ENCODE results near the gene LRRC3. TPM values are rescaled to one million over a fixed set of nuclear protein-coding genes. Genes with fewer than 3 reads are reported as not detected.

The LRRC3 gene
- polyA plus RNA-seq, 1 of the 3 experiments (the other 2 are of a cell fraction): 2.3 TPM

DNA sequence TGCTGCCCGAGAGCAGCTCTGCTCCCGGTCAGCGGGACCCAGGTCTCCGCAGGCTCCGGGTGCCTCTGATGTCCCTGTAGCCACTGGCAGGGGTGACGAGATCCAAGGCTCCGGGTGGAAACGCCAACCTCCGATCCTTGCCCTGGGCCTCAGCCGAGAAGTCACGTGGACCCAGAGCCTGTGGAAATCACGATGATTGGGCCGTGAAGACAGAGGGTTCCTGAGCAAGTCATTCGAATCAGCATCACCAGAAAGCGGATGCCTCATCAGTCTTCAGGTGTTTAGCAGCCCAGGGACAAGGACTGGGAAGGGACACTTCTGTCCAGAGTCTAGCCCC lies 12.5 kb downstream of the LRRC3 start:
- Histone ChIP-seq H3K9me3 (no peaks in the 10 kb centered on the region), H3K79me2 (ENCODE audit: insufficient read depth) (no peaks in the 10 kb centered on the region), H3F3A (replicated peaks; ENCODE audit: insufficient read depth) (no peaks in the 10 kb centered on the region), H3K9ac (no peak overlapping the region), H3K4me3 (ENCODE audit: low read depth in 2 of 2, low read length in 1 of 2) (no peak overlapping the region), H3K4me2 (no peak overlapping the region), H2AFZ (ENCODE audit: low read depth) (no peak overlapping the region), H3K36me3 (replicated peaks in 1 of 2; ENCODE audit: control insufficient read depth in 1 of 2, insufficient read depth in 2 of 2, low read length in 1 of 2) (no peaks in the 10 kb centered on the region), H4K20me1 (ENCODE audit: insufficient read depth) (no peaks in the 10 kb centered on the region), H3K9me2 (no peaks in the 10 kb centered on the region), H3K27me3 (ENCODE audit: insufficient read depth) (no peaks in the 10 kb centered on the region), H3K27ac (ENCODE audit: low read depth in 2 of 2, low read length in 1 of 2) (no peak overlapping the region), H3K4me1 (ENCODE audit: control insufficient read depth in 1 of 2, insufficient read depth in 2 of 2, low read depth in 1 of 2, low read length in 1 of 2) (no peaks in the 10 kb centered on the region)
- DNase-seq: no peak
- ChIA-PET POLR2A (no interaction called here), CTCF (no interaction called here)
- no CpG with 5 or more reads among the region's 15 CpGs for WGBS (ENCODE audit: low lambda C conversion rate)
- TF ChIP-seq USF2 (IDR thresholded peaks at IDR 0.05; ENCODE audit: borderline replicate concordance, low read depth, low read length) (no peak), TEAD4 (IDR thresholded peaks at IDR 0.05; ENCODE audit: borderline replicate concordance, insufficient read depth) (no peak), SMC3 (IDR thresholded peaks at IDR 0.05; ENCODE audit: low read depth, low read length) (no peak), GATA2 (CRISPR knock-in tag; IDR thresholded peaks at IDR 0.05) (no peak), JUND (IDR thresholded peaks at IDR 0.05) (no peak), ZBTB33 (IDR thresholded peaks at IDR 0.05; ENCODE audit: borderline replicate concordance, low read depth) (no peak), FOXM1 (IDR thresholded peaks at IDR 0.05; ENCODE audit: low read depth) (no peak)

DNA sequence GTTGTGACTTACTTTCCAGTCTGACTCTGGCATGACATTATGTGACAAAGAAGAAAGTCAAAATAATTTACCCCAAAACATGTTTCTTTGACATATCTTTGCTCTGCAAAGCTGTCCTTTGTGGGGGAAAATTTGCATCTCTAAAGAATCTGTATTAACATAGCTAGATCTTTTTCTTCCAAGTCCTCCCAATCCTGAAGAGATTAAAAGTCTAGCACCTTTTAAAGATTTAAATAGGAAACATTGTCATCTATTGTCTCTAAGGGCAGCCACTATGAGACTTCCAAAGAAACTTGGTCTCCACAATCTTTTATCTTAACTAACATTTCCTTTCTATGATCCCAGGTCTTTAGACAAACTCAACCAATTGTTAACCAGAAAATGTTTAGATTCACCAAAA lies 16.0 kb downstream of the LRRC3 start:
- POLR2A ChIA-PET: no interaction called here
- Histone ChIP-seq H4K20me1 (ENCODE audit: insufficient read depth) (no peaks in the 10 kb centered on the region), H3K4me3 (ENCODE audit: low read depth in 2 of 2, low read length in 1 of 2) (no peak overlapping the region), H2AFZ (ENCODE audit: low read depth) (no peak overlapping the region), H3K36me3 (replicated peaks in 1 of 2; ENCODE audit: control insufficient read depth in 1 of 2, insufficient read depth in 2 of 2, low read length in 1 of 2) (no peaks in the 10 kb centered on the region), H3K79me2 (ENCODE audit: insufficient read depth) (no peaks in the 10 kb centered on the region), H3K4me2 (no peak overlapping the region), H3F3A (replicated peaks; ENCODE audit: insufficient read depth) (no peaks in the 10 kb centered on the region), H3K9me3 (no peaks in the 10 kb centered on the region), H3K9me2 (no peaks in the 10 kb centered on the region), H3K4me1 (ENCODE audit: control insufficient read depth in 1 of 2, insufficient read depth in 2 of 2, low read depth in 1 of 2, low read length in 1 of 2) (no peaks in the 10 kb centered on the region), H3K27me3 (ENCODE audit: insufficient read depth) (no peaks in the 10 kb centered on the region; the same call in 1 of the 2 replicates), H3K9ac (no peak overlapping the region), H3K27ac (ENCODE audit: low read depth in 2 of 2, low read length in 1 of 2) (no peak overlapping the region)
- no peak for TF ChIP-seq GABPA (IDR thresholded peaks at IDR 0.05; ENCODE audit: low read depth)
- no peak for TF ChIP-seq FOXJ3 (CRISPR knock-in tag; IDR thresholded peaks at IDR 0.05)
- no peak for TF ChIP-seq CHD2 (IDR thresholded peaks at IDR 0.05; ENCODE audit: low read length, partially characterized antibody)
- no peak for TF ChIP-seq EP300 (IDR thresholded peaks at IDR 0.05; ENCODE audit: borderline replicate concordance in 1 of 2, low read depth in 1 of 2, low read length in 1 of 2)
- TF ChIP-seq FOSL2 (IDR thresholded peaks at IDR 0.05; ENCODE audit: borderline replicate concordance, low read depth): no peak
- no peak for TF ChIP-seq EZH2phosphoT487 (IDR thresholded peaks at IDR 0.05; ENCODE audit: borderline replicate concordance, low read depth)
- TF ChIP-seq FOXM1 (IDR thresholded peaks at IDR 0.05; ENCODE audit: low read depth): no peak
- no peak for DNase-seq
- CTCF ChIA-PET: interaction anchor here (1.2 kb wide), 1 partner anchor 15 kb away, joined by 4 read pairs; no protein-coding TSS in a partner anchor

Data from SK-N-SH (cell line).